GM11168 (cell line): Measurements from ENCODE around the gene RPH3AL.
"Not testable (repeated sequence)": the region's sequence is repeated elsewhere in the genome, so short reads cannot be mapped to it uniquely, and the experiment has no call there.

Experiments
- in situ Hi-C: fragments of 300-500 bp; cut with MboI; formaldehyde crosslinking; loops from one replicate; pipeline ENCODE4 v1.12.0; 2022; ENCODE audit warnings: low sequenced_read_pairs; ENCODE audit not compliant: unreplicated experiment

The RPH3AL gene

DNA sequence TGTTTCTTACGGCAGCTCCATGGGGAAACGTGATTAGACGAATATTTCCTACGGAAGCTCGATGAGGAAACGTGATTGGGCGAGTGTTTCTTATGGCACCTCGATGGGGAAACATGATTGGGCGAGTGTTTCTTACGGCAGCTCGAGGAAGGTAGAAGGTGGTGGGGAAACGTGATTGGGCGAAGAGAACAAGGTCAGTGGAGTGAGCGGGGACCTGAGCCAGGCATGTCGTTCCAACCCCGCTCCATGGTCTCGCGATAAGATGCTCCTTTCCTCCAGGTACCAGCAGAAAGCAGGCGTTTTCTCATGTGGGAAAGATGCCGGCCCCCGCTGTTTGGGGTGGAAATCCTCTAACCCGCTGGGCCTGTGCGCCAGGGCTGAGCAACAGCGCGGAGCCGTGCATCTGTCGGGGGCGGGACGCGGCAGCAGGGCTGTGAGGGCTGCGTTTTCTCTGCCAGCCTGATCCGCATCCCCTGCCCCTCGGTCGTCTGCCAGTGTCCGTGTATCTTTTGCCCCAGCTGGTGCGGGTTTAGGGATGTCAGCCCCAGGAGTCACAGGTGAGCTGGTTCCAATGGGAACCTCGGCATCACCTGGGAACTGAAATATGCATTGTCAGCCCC, 145.6 kb downstream of the RPH3AL start:
- in situ Hi-C loops = no loop called here

DNA sequence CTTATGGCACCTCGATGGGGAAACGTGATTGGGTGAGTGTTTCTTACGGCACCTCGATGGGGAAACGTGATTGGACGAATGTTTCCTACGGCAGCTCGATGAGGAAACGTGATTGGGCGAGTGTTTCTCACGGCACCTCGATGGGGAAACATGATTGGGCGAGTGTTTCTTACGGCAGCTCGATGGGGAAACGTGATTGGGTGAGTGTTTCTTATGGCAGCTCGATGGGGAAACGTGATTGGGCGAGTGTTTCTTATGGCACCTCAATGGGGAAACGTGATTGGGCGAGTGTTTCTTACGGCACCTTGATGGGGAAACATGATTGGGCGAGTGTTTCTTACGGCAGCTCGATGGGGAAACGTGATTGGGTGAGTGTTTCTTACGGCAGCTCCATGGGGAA, 146.1 kb downstream of the RPH3AL start:
- in situ Hi-C loops = not testable (repeated sequence)

DNA sequence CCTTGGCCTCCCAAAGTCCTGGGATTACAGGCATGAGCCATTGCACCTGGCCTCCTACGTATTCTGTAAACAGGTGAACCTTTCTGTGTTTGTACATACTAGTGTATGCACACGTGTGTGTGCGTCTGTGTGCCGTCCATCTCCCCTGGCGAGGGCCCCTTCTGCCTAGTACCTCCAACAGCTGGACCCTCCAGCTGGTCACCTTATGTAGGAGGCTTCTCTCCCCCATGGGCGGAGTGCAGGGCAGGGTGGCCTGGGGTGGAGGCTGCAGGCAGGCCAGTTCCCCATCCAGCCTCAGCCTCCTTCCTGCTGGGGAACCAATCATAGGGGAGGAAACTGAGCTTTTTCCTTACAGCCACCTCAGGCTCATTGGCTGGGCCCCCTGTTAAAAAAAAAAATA, 146.8 kb downstream of the RPH3AL start:
- in situ Hi-C loops = no loop called here

DNA sequence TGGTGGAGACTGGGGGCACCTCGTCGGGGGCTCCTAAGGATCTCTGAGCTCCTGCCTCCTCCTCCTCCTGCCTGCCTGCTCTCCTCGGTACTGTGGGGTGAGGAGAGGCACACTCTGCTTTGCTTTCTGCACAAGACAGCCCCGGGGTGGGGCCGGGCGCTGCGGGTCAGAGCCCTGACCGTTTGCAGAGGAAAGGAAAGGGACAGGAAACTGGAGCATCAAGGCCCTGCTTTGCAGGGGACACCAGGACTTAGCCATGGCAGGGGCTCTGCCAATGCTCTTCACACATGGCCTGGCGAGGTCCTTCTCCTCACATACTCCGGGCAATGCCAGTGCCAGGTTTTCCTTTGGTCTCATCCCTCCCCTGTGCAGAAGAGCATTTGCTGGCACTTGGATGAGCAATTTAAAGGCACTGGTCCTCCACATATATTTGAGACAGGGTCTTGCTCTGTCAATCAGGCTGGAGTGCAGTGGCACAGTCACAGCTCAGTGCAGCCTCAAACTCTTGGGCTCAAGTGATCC, 147.4 kb downstream of the RPH3AL start:
- in situ Hi-C loops = no loop called here

DNA sequence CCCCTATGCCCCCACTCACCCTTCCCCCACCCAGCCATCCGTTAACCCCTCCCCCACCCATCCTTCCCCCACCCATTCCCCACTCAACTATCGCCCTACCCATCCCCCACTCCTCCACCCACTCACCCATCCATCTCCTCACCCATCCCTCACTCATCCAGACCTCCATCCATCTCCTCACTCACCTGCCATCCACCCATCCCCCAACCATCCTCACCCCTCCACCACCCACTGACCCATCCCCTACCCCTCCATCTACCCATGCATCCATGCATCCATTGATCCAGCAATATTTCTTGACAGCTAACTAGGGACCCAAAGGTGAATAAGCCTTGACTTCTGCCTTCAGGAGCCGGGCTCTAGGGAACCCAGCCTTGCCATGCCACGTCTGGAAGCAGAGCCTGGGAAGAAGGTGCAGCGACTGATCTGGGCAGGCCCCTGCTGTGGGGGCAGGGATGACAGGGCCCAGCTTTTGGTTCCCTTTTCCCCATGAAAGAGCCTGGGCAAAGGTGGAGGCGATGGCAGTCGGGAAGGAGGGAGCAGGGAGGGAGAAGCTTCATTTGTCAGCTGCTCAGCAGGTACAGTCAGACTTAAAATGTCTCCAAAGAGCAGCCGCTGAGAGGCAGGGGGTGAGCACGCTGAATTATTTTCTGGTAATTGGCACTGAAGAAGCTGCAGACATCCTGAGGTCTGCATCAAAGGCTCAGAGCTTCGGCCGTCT, 148.0 kb downstream of the RPH3AL start:
- in situ Hi-C loops = no loop called here

DNA sequence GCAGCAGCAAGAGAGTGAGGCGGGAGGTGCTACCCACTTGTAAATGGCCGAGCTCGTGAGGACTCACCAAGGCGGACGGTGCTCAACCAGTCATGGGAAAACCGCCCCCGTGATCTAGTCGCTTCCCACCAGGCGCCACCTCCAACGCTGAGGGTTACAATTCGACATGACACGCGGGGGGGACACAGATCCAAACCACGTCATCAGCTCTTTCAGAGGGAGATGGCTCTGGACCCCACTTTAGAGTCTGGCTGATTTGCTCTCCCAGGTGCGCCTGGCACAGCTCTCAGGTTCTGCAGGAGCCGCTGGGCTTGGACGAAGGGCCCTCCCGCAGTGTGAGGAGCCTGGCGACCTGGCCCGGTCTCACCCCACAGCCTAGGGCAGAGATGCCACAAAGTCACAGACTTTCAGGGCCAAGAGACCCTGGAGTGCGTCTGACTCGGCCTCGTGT, 150.1 kb downstream of the RPH3AL start:
- in situ Hi-C loops = no loop called here

DNA sequence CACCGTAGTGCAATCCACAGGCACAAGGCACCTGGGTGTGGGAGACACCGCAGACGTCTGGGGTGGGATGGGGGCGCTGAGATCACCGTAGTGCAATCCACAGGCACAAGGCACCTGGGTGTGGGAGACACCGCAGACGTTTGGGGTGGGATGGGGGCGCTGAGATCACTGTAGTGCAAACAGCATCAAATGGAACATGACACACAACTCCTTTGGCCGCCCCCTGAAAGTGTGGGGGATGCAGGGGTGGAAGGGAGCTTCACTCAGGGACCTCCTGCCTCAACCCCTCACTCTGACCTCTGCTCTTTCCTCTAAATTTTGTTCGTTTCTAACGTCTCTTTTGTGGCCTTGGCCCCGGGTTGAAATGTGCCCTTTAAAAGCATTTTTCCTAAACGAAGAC, 150.9 kb downstream of the RPH3AL start:
- in situ Hi-C loops = not testable (repeated sequence)

DNA sequence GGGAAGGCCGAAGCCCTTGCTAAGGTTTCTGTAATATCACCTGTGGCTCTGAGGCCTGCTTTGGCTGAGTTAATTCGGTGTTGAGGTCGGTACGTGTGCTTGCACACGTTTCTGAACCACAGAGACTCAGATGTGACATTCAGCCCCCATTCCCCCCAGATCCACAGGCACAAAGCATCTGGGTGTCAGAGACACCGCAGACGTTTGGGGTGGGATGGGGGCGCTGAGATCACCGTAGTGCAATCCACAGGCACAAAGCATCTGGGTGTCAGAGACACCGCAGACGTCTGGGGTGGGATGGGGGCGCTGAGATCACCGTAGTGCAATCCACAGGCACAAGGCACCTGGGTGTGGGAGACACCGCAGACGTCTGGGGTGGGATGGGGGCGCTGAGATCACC, 151.3 kb downstream of the RPH3AL start:
- in situ Hi-C loops = not testable (repeated sequence)

DNA sequence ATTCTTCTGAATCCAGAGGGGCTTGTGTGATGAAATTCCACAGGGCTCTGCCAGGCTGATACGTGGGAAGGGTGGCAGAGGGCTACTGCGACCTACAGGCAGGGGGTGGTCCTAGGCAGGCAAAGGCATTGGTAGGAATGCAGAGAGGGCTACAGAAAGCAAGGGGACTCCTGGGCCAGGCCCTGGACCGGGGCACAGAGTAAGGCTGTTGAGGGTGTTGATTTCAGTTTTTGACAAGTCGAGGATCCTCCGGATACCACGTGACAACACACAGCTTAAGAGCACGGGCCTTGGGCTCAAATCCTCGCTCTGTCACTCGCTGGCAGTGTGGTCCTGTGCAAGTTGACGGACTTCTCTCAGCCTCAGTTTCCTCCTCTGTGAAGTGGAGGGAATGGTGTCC, 152.0 kb downstream of the RPH3AL start:
- in situ Hi-C loops = no loop called here

DNA sequence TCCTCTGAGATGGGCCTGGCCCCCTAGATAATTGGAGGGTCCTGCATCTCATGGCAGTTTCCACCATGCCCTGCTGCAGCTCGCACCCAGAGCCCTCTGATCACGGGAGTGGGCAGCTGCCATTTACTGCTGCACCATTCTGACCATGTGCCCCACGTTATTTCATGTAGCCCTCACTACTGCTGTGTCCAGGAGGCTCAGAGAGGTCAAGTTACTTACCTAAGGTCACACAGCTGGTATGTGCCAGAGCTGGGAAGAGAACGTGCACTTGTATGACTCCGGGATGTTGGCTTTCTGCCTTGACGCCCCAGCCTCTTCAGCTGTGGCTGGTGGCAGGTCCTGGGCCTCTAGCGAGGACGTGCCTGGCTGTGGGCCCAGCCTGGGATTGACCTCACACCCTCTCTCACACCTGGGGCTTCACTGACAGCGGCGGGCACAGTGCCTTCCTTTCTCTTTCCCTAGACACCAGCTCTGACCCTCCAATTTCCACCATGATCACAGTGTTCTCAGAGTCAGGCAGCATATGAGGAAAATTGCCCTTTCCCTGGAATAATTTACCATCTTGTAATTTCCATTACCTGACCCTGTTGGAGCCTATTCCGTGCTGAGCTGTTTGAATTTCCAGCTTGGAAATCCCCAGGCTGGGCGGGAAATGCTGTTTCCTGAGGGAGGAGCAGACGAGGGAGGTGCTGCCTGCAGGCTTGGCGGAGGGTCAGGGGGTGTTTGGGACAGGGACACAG, 152.6 kb downstream of the RPH3AL start:
- in situ Hi-C loops = no loop called here

DNA sequence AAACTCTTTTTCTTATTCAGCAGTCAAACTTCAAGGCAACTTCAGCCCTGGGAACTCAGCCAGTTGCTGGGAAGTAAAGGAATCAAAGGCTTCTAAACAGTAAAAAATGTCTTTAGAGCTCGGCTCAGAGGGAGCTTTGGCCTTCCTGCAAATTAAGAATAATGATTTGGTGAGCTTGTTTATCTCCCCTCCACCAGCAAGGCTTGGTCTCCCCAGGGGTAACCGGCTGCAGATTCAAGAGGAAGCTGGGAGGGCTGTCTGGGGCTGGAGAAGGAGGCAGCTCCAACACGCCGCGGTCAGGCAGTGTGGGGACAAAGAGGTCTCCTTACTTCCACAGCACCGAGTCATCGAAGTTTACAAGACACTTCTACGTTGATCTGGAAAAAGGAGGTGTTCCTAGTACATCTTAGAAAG, 153.4 kb downstream of the RPH3AL start:
- in situ Hi-C loops = no loop called here

DNA sequence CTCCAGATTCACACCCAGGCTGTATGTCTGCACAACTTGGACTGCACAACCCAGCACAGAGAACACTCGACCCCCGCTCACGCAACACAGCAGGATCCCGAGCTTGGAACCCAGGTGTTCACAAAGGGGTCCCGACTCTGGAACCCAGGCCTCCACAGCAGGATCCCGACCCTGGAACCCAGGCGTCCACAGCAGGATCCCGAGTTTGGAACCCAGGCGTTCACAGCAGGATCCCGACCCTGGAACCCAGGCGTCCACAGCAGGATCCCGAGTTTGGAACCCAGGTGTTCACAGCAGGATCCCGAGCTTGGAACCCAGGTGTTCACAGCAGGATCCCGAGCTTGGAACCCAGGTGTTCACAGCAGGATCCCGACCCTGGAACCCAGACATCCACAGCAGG, 154.4 kb downstream of the RPH3AL start:
- in situ Hi-C loops = not testable (repeated sequence)

DNA sequence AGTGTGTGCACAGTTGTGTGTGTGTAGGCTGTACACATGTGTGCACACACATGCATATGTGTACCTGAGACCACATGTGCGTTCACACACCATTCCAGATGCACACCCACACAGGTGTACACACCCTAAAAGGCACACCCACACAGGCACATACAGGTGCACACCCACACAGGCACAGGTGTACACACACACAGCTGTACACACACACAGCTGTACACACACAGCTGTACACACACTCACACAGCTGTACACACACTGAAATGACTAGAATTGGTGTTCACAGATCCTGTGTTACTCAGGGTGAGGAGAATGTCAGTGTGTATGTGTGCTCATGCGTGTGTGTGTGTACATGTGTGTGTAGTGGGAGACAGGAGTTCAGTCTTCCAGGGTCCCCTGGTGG, 155.3 kb downstream of the RPH3AL start:
- in situ Hi-C loops = no loop called here

DNA sequence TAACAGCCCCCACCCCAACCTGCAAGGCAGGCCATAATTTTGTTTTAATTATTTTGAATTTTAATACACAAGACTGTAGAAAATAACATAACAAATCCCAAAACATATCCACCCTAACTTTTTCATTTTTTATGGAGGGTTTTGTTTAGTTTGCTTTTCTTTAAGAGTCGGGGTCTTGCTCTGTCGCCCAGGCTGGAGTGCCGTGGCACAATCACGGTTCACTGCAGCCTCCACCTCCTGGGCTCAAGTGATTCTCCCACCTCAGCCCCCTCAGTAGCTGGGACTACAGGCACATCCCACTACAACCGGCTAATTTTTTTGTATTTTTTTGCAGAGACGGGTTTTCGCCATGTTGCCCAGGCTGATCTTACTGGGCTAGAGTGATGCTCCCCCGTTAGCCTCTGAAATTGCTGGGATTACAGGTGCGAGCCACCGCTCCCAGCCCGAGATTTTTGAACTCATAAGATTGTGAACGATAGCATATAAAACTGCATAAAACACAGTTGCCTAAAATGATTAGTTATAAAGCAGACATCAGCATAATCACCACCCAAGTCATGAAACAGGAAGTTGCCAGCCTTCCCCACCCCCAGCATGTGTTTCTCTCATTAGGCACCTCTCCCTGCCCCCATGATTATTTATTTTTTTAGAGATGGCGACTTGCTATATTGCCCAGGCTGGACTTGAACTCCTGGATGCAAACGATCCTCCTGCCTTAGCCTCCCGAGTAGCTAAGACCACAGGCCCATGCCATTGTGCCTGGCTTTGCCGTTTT, 157.6 kb downstream of the RPH3AL start:
- in situ Hi-C loops = no loop called here

DNA sequence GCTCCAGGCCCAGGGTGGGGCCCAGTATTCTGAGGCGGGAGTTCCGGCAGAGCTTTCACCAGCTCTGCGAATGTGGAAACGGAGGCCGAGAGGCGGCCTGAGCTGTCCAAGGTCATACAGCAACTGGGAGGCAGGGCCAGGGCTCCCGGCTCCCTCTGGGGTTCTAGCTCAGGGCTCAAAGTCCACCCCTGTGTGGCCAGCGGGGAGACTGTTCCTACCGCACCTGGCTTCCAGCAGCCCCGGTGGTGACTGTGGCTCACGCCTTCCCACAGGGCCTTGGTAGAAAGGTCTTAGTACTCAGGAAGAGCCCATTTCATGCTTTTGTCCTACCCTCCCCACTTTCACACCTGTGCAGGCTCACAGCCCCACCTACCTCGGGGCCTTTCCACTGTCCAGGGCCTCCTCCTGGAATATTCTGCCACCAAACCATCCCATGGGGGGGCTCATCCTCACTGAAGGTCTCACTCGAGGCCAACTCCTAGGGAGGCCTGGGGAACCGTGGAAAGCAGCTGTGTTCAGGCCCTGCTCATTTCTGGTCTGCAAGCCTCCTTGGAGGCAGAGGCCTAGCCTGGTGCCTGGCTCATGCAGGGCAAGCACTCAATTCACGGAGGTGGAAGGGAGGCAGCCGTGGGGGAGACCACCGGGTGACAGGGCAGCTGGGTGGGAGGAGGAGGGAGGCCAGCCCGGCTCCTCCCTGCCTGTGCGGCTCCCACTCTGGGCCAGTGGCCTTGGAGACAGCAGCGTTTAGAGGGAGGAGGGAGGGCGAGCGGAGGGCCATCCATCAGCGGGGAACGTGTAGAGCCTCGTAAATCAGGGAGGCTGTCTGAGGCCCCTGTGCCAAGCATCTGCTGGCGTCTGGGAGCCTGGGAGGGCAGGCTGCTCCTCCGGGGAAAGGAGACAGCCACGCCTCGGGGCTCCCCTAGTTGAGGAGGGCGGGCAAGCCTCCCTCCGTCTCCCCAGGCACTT, 158.5 kb downstream of the RPH3AL start:
- in situ Hi-C loops = no loop called here

DNA sequence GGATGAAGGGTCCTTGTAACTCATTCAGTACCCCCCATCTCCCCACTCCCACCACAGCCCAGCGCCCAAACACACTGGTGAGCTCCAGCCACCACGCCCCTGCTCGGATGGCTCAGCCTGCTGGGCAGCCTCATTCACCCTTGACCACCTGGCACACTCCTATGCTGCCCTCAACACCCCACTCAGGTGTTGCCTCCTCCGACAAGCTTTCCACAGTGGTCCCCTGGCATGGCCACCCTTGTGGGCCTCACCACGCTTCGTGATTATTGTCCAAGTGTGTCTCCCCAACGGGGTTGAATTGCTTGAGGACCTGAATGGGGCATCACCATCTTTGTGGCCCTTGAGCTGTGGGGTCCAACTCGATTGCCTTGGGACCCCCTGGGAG, 159.2 kb downstream of the RPH3AL start:
- in situ Hi-C loops = no loop called here

DNA sequence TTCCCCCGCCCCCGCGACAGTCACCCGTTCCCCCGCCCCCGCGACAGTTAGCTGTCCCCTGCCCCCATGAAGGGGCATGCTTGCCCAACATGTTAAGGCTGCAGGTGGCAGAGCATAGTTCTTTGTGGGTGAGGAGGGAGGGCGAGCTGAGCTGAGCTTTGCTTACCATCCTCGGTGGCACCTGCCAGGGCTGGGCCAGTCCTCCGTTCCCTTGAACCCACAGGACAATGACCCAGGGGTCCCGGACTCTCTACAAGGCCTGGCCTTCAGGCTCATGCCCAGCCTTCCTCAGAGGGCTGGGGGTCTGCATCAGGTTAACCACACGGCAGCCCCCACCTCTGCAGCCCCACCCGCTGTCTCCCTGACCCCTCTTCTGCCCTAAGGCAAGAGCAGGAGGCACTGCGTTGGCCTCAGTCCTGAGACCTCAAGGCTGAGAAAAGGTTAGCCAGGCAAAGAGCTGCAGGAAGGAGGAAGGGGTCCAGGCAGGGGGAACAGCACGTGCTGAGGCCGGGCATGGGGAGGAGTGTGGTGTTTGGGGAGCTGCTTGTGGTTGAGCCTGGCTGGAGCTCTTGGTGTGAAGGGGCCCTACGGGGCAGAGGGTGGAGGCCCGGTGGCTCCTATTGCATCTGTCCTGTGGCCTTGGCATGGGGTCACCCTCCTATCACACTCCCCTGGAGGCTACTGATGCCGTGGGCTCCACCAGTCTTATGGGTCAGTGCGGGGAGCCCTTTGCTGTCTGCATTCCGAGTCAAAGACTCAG, 159.8 kb downstream of the RPH3AL start:
- in situ Hi-C loops = no loop called here

DNA sequence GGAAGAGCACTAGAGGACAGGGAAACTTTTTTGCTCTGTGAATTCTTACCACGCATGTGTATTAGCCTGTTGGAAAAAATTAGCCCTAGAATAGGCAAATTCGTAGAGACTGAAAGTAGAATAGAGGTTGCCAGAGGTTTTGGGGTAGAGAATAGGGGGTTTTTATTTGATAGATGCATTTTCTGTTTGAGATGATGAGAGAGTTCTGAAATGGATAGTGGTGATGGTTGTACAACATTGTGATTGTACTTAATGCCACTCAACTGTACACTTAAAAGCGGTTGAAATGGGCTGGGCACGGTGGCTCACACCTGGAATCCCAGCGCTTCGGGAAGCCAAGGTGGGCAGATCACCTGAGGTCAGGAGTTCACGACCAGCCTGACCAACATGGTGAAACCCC, 163.2 kb downstream of the RPH3AL start:
- in situ Hi-C loops = no loop called here

DNA sequence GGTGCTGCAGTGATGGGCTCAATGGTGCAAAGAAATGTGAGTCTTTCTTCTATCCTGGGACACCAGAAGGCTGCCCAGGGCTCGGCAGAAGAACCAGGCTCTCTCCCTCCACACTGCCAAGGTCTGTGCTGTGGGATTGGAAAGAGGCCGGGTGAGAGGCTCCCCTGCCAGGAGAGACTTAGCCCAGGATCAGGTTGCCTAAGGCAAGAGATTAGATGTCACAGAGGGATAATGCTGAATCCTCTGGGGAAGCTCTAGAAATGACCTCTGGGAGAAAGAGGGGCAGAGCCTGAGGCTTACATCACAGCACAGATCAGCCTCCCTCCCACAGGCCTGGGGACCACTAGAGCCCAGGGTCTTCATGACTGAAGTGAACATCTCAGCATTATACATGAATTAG, 165.5 kb downstream of the RPH3AL start:
- in situ Hi-C loops = no loop called here
